SU-DHL-6 (cell line): ENCODE results near the gene ATP10D.

Experiments
- CTCF ChIP-seq: fragments of 200-600 bp; sonication (generic); IDR thresholded peaks from one replicate; pipeline ENCODE4 v1.5.1; 2017; ENCODE audit warnings: antibody characterized with exemption, mild to moderate bottlenecking, low read length, moderate library complexity; ENCODE audit not compliant: insufficient read depth, poor library complexity, severe bottlenecking
- EZH2phosphoT487 ChIP-seq: fragments of 200-600 bp; sonication (generic), shearing (Covaris generic); conservative IDR thresholded peaks from 2 replicates; pipeline ENCODE4 v1.6.1; 2018; ENCODE audit warnings: mild to moderate bottlenecking, antibody characterized with exemption, low read length, moderate library complexity, mixed read lengths

GRCh38 chr4:47557255-47557654, 72.2 kb downstream of the ATP10D start:
- TF ChIP-seq CTCF (no peak), EZH2phosphoT487 (no peak)
